Mucosa of rectum (tissue), 2 donors: ENCODE data around the gene PGBD1.

Experiments
- H3K27ac ChIP-seq, 2 donors: one replicate each; pipeline ENCODE4 v1.7.0; 2013; ENCODE audit warnings: inconsistent platforms in 2 of 2, low read depth in 2 of 2, low read length in 2 of 2
- H3K27me3 ChIP-seq, 2 donors: one replicate each; pipeline ENCODE4 v1.7.0; 2013; ENCODE audit warnings: low read length in 2 of 2; ENCODE audit not compliant: control insufficient read depth in 2 of 2, insufficient read depth in 2 of 2
- H3K36me3 ChIP-seq, 2 donors: one replicate each; pipeline ENCODE4 v1.7.0; 2013; ENCODE audit warnings: low read length in 2 of 2; ENCODE audit not compliant: control insufficient read depth in 2 of 2, insufficient read depth in 2 of 2
- H3K4me1 ChIP-seq, 2 donors: one replicate each; pipeline ENCODE4 v1.7.0; 2013; ENCODE audit warnings: low read length in 2 of 2, mild to moderate bottlenecking in 1 of 2; ENCODE audit not compliant: control insufficient read depth in 2 of 2, insufficient read depth in 2 of 2
- H3K4me3 ChIP-seq, 2 donors: one replicate each; pipeline ENCODE4 v1.7.0; 2013; ENCODE audit warnings: low read length in 2 of 2
- H3K9ac ChIP-seq, 2 donors: one replicate each; pipeline ENCODE4 v1.7.0; 2013; ENCODE audit warnings: low read length in 2 of 2, low read depth in 1 of 2, mild to moderate bottlenecking in 1 of 2
- H3K9me3 ChIP-seq, 2 donors: one replicate each; pipeline ENCODE4 v1.7.0; 2013; ENCODE audit warnings: low read length in 2 of 2; ENCODE audit not compliant: control insufficient read depth in 2 of 2
- donor health status: healthy.
- donor health status: Normal muscosa, but diverticular disease.

PGBD1 gene

DNA sequence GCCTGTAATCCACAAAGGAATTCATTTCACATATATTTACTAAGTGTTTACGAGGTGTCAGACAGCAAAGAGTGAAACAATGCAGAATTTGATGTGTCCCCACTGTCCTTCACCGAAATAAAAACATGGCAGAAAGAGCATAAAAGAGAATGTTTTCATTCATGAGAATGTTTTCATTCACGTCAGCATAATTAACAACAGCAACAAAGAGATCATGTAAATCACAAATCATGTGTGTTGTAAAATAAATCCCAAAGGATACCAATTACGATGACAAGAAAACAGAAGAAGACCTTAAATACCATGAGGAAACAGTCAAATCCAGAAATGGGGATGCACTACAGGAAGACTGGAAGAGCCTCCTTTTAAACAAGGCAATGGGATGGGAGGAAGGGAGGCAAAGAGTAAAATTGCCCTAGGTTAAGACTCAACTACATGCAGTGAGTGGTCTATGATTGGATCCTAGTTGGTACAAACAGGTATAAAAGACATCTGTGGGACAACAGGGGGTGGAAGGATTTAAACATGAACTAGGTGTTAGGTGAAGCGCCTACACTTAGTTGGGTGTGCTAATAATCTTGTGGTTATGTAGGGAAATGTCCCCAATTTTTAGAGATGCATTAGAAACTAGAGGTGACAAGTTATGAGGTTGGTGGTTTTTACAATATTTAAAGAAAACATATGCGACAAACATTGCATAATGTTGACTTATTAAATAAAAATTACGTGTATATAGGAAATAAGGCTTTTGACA lies 53.1 kb downstream of the PGBD1 start:
- peak overlapping the region; percentile 88 to 94 for H3K4me3 ChIP-seq
- H3K27me3 ChIP-seq, result no peaks in the 10 kb centered on the region
- no peaks in the 10 kb centered on the region for H3K9me3 ChIP-seq
- H3K36me3 ChIP-seq, result no peaks in the 10 kb centered on the region
- H3K27ac ChIP-seq, result peak overlapping the region in 1 of 2 donors; percentile 98
- H3K9ac ChIP-seq, result peak overlapping the region; percentile 91 to 96
- H3K4me1 ChIP-seq, result peaks cover 7 to 8% of the 10 kb centered on the region in 2 donors

DNA sequence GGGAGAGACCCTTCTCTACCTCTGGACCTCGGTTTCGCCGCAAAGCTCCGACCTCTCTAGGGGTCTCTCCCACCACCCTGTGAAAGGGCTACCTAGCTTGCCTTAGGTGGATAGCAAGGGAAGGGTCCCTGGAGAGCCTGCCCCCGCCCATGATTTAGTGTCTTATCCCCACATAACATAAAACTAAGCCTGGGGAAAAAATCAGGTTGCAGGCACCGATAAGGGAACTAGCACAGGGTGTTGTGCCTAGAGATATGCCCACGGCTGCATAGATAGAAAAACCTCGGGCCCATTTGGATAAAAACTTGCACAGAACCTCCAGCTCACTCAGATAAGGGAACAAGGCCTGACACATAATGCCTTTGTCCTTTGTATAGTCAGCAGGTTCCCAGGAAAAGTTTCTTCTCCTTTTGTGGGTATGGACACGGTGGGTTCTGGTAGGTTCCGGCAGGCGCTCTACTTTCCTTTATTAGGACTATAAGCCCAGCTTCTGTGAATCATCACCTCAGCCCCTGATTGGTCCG lies 53.7 kb downstream of the PGBD1 start:
- Histone ChIP-seq H3K9ac (peak overlapping the region; percentile 91 to 96), H3K27me3 (no peaks in the 10 kb centered on the region), H3K4me1 (peaks cover 7 to 8% of the 10 kb centered on the region in 2 donors), H3K27ac (peak overlapping the region; percentile 98 to 99), H3K4me3 (peak overlapping the region; percentile 88 to 94), H3K9me3 (no peaks in the 10 kb centered on the region), H3K36me3 (no peaks in the 10 kb centered on the region)

DNA sequence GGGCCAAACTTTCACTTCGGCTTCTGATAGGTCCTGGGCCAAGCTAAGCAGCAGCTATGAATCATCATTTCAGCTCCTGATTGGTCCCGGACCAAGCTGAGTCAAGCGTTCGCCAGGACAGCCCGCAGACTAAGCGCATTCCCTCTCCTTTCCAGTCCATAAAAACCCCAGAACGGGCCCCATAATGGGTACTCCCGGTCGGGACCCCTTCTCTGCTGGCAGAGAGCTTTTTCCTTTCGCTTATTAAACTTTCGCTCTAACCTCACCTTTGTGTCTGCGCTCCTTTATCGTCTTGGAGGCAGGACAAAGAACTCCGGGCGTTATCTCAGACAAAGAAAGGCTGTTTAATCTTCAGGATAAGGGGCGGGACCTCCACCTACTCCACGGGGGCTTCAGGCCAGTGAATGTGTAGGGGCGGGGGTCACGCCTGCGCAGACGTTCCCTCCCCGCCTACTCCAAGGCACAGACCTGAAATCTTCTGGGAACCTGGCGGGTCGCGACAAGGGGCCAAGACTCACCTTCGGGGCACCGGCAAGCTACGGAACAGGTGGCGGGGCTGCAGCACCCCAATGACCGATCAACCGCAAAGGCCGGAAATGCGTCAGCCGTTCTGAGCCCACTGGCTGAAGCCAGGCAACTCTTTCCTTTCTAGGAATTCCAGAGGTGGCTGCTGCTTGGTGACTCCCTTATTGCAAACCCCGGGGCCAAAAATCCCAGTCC lies 54.4 kb downstream of the PGBD1 start, which contains the start of gene ZSCAN31:
Gene ZSCAN31, minus strand, starts transcription at position 585 of the 720 bp plus-strand sequence. CDS start 6,465 bp downstream, outside the sequence.
- Histone ChIP-seq H3K27ac (peak within 1 kb of the TSS; percentile 98 to 99), H3K4me1 (peaks cover 7 to 8% of the 10 kb centered on the region in 2 donors), H3K4me3 (peak within 1 kb of the TSS; percentile 88 to 94), H3K36me3 (no peaks in the 10 kb centered on the region), H3K9ac (peak within 1 kb of the TSS; percentile 91 to 96), H3K9me3 (no peaks in the 10 kb centered on the region), H3K27me3 (no peaks in the 10 kb centered on the region)

DNA sequence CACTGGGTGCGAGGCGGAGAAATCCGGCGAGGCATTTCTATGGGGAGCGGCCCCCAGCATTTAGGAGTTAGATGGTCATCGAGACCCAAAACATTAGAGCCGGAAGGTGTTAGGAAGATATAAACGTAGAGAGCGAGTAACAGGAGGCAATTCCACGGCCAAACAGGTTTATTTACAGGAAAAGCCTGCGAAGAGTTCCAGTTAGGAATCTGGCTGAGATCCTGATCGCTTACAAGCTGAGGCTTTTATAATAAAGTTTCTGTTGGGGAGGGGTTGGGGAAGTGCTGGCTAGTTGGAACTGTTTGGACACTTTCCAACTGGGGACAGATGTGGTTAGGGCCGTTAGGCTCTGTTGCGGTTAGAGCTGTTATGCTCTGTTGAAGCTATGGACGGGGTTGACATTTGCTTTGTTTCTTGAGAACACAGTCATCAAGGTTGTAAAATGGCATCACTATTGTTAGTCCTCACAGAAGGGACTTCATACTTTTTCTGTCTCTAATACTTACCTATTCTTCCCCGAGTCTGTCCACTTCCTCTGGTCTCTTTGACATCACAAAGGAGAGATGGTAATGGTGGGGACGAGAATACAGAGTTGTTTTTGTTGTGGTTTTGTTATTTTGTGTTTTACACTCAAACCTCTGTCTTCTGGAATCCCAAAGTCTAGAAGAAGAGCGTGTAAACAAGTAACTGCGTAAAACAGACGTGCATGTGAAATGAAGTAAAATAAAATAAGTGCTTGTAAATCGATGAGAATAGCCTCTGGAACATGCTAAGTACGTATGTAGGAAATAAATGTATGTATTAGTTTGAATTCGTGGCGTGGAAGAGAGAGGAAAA lies 55.1 kb downstream of the PGBD1 start:
- Histone ChIP-seq H3K9ac (peak overlapping the region; percentile 91 to 96), H3K27me3 (no peaks in the 10 kb centered on the region), H3K9me3 (no peaks in the 10 kb centered on the region), H3K27ac (peak overlapping the region; percentile 98 to 99), H3K4me1 (peaks cover 7 to 8% of the 10 kb centered on the region in 2 donors), H3K36me3 (no peaks in the 10 kb centered on the region), H3K4me3 (peak overlapping the region; percentile 88 to 94)

DNA sequence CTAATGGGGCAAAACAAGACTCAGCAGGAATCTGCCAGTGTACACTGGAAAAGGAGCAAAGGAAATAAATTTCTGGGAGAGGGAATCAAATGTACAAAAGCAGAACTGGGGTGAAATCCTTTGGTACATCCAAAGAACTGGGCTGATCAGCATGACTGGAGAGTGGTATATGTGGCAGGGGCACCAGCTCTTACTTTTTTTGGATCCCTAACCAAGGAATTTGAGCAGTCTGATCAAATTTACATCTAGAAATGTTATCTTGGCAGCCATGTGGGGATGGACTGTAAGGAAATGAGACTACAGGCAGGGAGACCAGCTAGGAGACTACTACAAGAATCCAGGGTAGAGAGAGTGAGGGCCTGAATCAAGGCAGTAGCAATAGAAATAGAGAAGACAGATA lies 55.7 kb downstream of the PGBD1 start:
- Histone ChIP-seq H3K9ac (no peak overlapping the region), H3K4me1 (peaks cover 7 to 8% of the 10 kb centered on the region in 2 donors), H3K9me3 (no peaks in the 10 kb centered on the region), H3K36me3 (no peaks in the 10 kb centered on the region), H3K27ac (peak overlapping the region; percentile 98 to 99), H3K27me3 (no peaks in the 10 kb centered on the region), H3K4me3 (peak overlapping the region in 1 of 2 donors; percentile 88)

DNA sequence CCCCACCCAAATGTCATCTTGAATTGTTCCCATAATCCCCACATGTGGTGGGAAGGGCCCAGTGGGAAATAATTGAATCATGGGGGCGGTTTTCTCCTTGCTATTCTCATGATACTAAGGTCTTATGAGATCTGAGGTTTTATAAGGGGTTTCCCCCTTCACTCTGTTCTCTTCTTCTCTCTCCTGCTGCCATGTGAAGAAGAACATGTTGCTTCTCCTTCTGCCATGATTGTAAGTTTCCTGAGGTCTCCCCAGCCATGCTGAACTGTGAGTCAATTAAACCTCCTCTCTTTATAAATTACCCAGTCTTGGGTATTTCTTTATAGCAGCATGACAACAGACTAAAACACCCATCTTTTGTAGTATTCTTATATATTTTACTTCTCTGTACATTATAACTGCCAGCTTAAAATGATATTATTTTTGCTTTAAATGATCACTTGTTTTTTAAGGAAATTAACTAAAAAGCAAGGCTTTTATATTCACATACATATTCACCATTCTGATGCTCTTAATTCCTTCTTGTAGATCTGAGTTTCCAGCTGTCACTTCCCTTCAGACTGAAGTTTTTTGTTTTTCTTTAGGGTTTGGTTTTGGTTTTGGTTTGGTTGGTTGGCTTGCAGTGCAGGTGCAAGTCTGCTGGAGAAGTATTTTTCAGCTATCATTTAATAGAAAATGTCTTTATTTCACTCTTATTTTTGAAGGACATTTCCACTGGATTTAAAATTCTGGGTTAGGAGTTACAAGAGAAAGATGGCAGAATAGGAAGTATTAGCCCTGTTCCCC lies 59.1 kb downstream of the PGBD1 start:
- Histone ChIP-seq H3K4me1 (no peaks in the 10 kb centered on the region), H3K9me3 (no peaks in the 10 kb centered on the region), H3K27me3 (no peaks in the 10 kb centered on the region)

DNA sequence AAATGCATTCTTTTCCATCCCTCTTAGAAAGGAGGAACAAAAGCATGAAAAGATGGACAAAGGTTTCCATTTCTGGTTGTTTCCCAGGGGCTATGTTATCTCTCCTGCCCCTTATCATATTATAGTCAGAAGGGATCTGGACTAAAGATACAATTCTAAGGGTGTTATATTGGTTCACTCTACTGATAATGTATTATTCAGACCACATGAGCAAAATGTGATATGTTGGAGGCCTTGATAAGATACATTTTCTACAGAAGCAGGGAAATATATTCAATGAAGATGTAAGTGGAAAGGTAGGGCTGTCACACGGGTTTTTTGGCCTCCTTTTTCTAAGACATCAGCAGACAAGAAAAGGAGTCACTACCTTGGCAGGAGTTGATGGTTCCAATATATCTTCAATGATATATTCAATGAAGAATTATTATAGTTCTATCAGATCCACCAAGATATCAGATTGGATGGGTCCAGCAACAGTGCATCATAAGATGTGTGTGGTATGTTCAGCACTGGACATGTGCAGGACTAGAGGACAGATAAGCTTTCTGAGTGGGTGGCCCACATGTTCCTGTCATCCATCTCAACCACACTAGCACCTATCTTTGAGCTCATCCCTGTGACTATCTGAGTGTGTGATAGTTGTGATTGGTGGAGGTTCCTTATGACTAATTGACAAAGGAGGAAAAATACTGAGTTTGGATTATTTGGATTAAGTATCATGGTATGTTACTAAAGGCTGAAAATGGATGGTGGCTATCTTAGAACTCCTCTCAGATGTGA lies 62.7 kb downstream of the PGBD1 start:
- Histone ChIP-seq H3K27ac (no peak overlapping the region), H3K9ac (no peak overlapping the region), H3K27me3 (no peaks in the 10 kb centered on the region), H3K4me3 (no peak overlapping the region), H3K9me3 (no peaks in the 10 kb centered on the region), H3K4me1 (no peaks in the 10 kb centered on the region), H3K36me3 (no peaks in the 10 kb centered on the region)

More for the DNA sequence above, 59.1 kb downstream of the PGBD1 start:
- H3K36me3 ChIP-seq, result no peaks in the 10 kb centered on the region
- no peak overlapping the region for H3K9ac ChIP-seq
- no peak overlapping the region for H3K4me3 ChIP-seq
- no peak overlapping the region for H3K27ac ChIP-seq

DNA sequence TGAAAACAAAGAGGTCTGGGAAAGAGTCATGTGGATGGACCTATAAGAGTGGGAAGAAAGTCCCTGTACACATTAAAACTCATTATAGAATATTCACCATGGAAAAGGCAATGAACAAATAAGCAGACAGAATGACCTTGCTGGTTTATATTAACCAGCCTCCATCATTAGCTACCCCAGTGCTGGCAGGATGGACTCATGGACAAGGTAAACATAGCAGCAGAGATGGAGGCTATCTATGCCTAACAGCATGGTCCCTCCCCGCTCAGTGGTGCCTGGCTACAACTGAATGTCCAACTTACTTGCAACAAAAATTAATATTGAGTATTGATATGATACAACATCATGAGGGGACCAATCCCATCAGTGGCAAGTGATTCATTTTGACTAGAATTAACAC lies 63.8 kb downstream of the PGBD1 start:
- Histone ChIP-seq H3K9me3 (no peaks in the 10 kb centered on the region), H3K4me3 (no peak overlapping the region), H3K9ac (no peak overlapping the region), H3K36me3 (no peaks in the 10 kb centered on the region), H3K27me3 (no peaks in the 10 kb centered on the region), H3K4me1 (peaks cover under 1 to 3% of the 10 kb centered on the region in 2 donors), H3K27ac (no peak overlapping the region)

DNA sequence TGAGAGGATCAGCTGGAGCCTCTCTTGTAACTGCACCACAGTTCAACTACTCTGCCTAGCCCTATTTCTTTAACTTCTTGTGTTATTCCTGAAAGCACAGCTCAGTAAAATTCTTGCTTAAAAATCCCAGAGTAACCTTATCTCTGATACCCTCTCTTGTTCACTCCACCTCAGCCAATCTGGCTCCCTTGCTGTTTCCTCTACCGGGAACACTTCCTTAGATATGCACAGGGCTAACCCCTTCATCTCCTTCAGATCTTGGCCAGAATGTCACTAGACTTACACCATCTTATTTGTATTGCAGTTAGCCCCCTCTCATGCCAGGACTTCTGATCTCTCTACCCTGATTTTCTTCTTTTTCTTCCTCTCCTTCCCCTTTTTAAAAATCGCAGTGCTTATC lies 65.7 kb downstream of the PGBD1 start:
- Histone ChIP-seq H3K27ac (no peak overlapping the region), H3K4me3 (no peak overlapping the region), H3K4me1 (peaks cover 12 to 14% of the 10 kb centered on the region in 2 donors), H3K9ac (no peak overlapping the region), H3K27me3 (no peaks in the 10 kb centered on the region), H3K36me3 (no peaks in the 10 kb centered on the region), H3K9me3 (no peaks in the 10 kb centered on the region)
